A549 (cell line): Measurements from ENCODE around the gene KIF21B. TPM values are rescaled to one million over a fixed set of nuclear protein-coding genes. Genes with fewer than 3 reads are reported as not detected.

Source experiments
- ATAC-seq, 2 experiments: fragments of 200-7000 bp in 1 of 2; fragments of >200 bp in 1 of 2; cut with Nextera tagmentation in 1 of 2; cut with Tn5 transposase in 1 of 2; 3 replicates each; pipeline versions ENCODE4 v1.8.0 to v1.9.1; 2018 to 2020; ENCODE audit warnings: mild to moderate bottlenecking in 1 of 2, moderate library complexity in 1 of 2
- CTCF ChIA-PET: fragments of 300-600 bp; sonication (Branson Sonifier 250); formaldehyde crosslinking; extraction: SDS; loops from one replicate; lab custom pipeline; 2021; ENCODE audit warnings: antibody characterized with exemption, inconsistent platforms; lab: Yijun Ruan, JAX
- POLR2A ChIA-PET: fragments of 350-600 bp; formaldehyde crosslinking; extraction: SDS; loops from one replicate; lab custom pipeline; 2021; ENCODE audit warnings: antibody characterized with exemption, inconsistent platforms; lab: Yijun Ruan, JAX
- DNase-seq, 2 experiments: peaks; one replicate each; pipeline versions ENCODE4 v3.0.0 to v3.0.0-alpha.2; 2011 to 2016; ENCODE audit warnings: low read depth in 1 of 2, low spot score in 1 of 2
- FAIRE-seq: peaks from 2 replicates; lab custom pipeline; 2011; peaks lifted over from hg19 to GRCh38; lab: Jason Lieb, UNC
- H3K27ac ChIP-seq, 2 experiments: fragments of >200 bp; sonication (Bioruptor Twin); formaldehyde crosslinking; 3 replicates each; pipeline ENCODE4 v1.5.1; 2016 to 2017
- H3K4me1 ChIP-seq: fragments of >200 bp; sonication (Bioruptor Twin); formaldehyde crosslinking; 3 replicates; pipeline ENCODE4 v1.6.1; 2016
- H3K4me2 ChIP-seq: fragments of >200 bp; sonication (Bioruptor Twin); formaldehyde crosslinking; 3 replicates; pipeline ENCODE4 v1.6.1; 2016
- H3K4me3 ChIP-seq: fragments of >200 bp; sonication (Bioruptor Twin); formaldehyde crosslinking; 3 replicates; pipeline ENCODE4 v1.5.1; 2016
- H3K9me3 ChIP-seq: fragments of >200 bp; sonication (Bioruptor Twin); formaldehyde crosslinking; 3 replicates; pipeline ENCODE4 v1.6.1; 2016
- CBX2 ChIP-seq: fragments of 200-600 bp; sonication (generic); IDR thresholded peaks from 2 replicates; pipeline ENCODE4 v1.6.1; 2016; ENCODE audit warnings: low read depth, mild to moderate bottlenecking, borderline replicate concordance
- CBX8 ChIP-seq: fragments of 200-600 bp; sonication (generic); IDR thresholded peaks from 2 replicates; pipeline ENCODE4 v1.6.1; 2016
- CEBPB ChIP-seq, 2 experiments: fragments of >200 bp in 1 of 2; sonication (Bioruptor Twin) in 1 of 2; formaldehyde crosslinking in 1 of 2; IDR thresholded peaks; 2 replicates each; pipeline ENCODE4 v1.6.1; 2012 to 2016
- CHD2 ChIP-seq: fragments of 150-350 bp; IDR thresholded peaks from 2 replicates; pipeline ENCODE4 v1.6.1; 2014; ENCODE audit warnings: low read length; ENCODE audit not compliant: partially characterized antibody
- CHD4 ChIP-seq: fragments of 200-600 bp; sonication (generic); IDR thresholded peaks from 2 replicates; pipeline ENCODE4 v1.6.1; 2016; ENCODE audit warnings: antibody characterized with exemption, mild to moderate bottlenecking, borderline replicate concordance
- EHF ChIP-seq: fragments of 250-450 bp; sonication (Bioruptor Pico); IDR thresholded peaks from 2 replicates; pipeline ENCODE4 v1.5.0; 2020; ENCODE audit warnings: mild to moderate bottlenecking
- EHMT2 ChIP-seq: fragments of 200-600 bp; sonication (generic); IDR thresholded peaks from 2 replicates; pipeline ENCODE4 v1.6.1; 2016; ENCODE audit warnings: antibody characterized with exemption, low read depth, mild to moderate bottlenecking, moderate library complexity
- ESRRA ChIP-seq: fragments of 150-350 bp; IDR thresholded peaks from 2 replicates; pipeline ENCODE4 v1.6.1; 2014; ENCODE audit warnings: mild to moderate bottlenecking, low read length, borderline replicate concordance
- GATA3 ChIP-seq: IDR thresholded peaks from 2 replicates; pipeline ENCODE4 v1.6.1; 2012; ENCODE audit warnings: borderline replicate concordance
- HDAC2 ChIP-seq: fragments of 200-600 bp; sonication (generic); IDR thresholded peaks from 2 replicates; pipeline ENCODE4 v1.6.1; 2016
- HOXB13 ChIP-seq: fragments of 250-450 bp; sonication (Bioruptor Pico); IDR thresholded peaks from 2 replicates; pipeline ENCODE4 v1.5.0; 2020; ENCODE audit warnings: low read depth, mild to moderate bottlenecking, moderate library complexity
- HOXB5 ChIP-seq: fragments of 250-450 bp; sonication (Bioruptor Pico); IDR thresholded peaks from 2 replicates; pipeline ENCODE4 v1.5.0; 2020; ENCODE audit warnings: mild to moderate bottlenecking, moderate library complexity
- JUN ChIP-seq, 2 experiments: fragments of >200 bp; sonication (Bioruptor Twin); formaldehyde crosslinking; IDR thresholded peaks; 2 replicates in 1 of 2; 3 replicates in 1 of 2; pipeline ENCODE4 v1.6.1; 2016 to 2017
- KDM5A ChIP-seq: fragments of 200-600 bp; sonication (generic); IDR thresholded peaks from 2 replicates; pipeline ENCODE4 v1.6.1; 2016; ENCODE audit warnings: antibody characterized with exemption, mild to moderate bottlenecking
- MYC ChIP-seq: IDR thresholded peaks from 2 replicates; pipeline ENCODE4 v1.6.1; 2012; ENCODE audit warnings: mild to moderate bottlenecking, inconsistent platforms, low read length, improper control_type of control experiment, borderline replicate concordance
- NPAS2 ChIP-seq: fragments of 250-450 bp; sonication (Bioruptor Pico); IDR thresholded peaks from 2 replicates; pipeline ENCODE4 v1.8.0; 2022; ENCODE audit warnings: mild to moderate bottlenecking, moderate library complexity, borderline replicate concordance
- PHF8 ChIP-seq: fragments of 200-600 bp; sonication (generic); IDR thresholded peaks from 2 replicates; pipeline ENCODE4 v1.6.1; 2016; ENCODE audit warnings: low read depth, mild to moderate bottlenecking, antibody characterized with exemption, moderate library complexity, borderline replicate concordance
- POLR2AphosphoS2 ChIP-seq: conservative IDR thresholded peaks from 2 replicates; pipeline ENCODE4 v1.6.1; 2012; ENCODE audit warnings: low read length, improper control_type of control experiment, inconsistent platforms
- RAD21 ChIP-seq, 2 experiments: fragments of >200 bp in 1 of 2; sonication (Bioruptor Twin) in 1 of 2; formaldehyde crosslinking in 1 of 2; IDR thresholded peaks in 1 of 2; conservative IDR thresholded peaks in 1 of 2; 2 replicates in 1 of 2; 3 replicates in 1 of 2; pipeline ENCODE4 v1.6.1; 2012 to 2018; ENCODE audit warnings: inconsistent platforms in 1 of 2
- RARB ChIP-seq: fragments of 250-450 bp; sonication (Bioruptor Pico); IDR thresholded peaks from 2 replicates; pipeline ENCODE4 v1.8.0; 2021; ENCODE audit warnings: mild to moderate bottlenecking, moderate library complexity
- RCOR1 ChIP-seq: fragments of 150-350 bp; IDR thresholded peaks from 2 replicates; pipeline ENCODE4 v1.6.1; 2014; ENCODE audit warnings: antibody characterized with exemption, low read length, low read depth
- RNF2 ChIP-seq: fragments of 200-600 bp; sonication (generic); IDR thresholded peaks from 2 replicates; pipeline ENCODE4 v1.6.1; 2016; ENCODE audit warnings: low read depth, mild to moderate bottlenecking, antibody characterized with exemption, moderate library complexity, borderline replicate concordance
- TP53 ChIP-seq: fragments of 250-450 bp; sonication (Bioruptor Pico); IDR thresholded peaks from 2 replicates; pipeline ENCODE4 v1.5.0; 2021; ENCODE audit warnings: mild to moderate bottlenecking, moderate library complexity
- ZC3H11A ChIP-seq: fragments of 450-650 bp; IDR thresholded peaks from 2 replicates; pipeline ENCODE4 v1.6.1; 2014; ENCODE audit warnings: antibody characterized with exemption, mild to moderate bottlenecking
- ZNF302 ChIP-seq: fragments of 250-450 bp; sonication (Bioruptor Pico); IDR thresholded peaks from 2 replicates; pipeline ENCODE4 v1.9.0; 2021; ENCODE audit warnings: inconsistent platforms, mild to moderate bottlenecking, moderate library complexity
- ZSCAN20 ChIP-seq: fragments of 250-450 bp; sonication (Bioruptor Pico); IDR thresholded peaks from 2 replicates; pipeline ENCODE4 v1.8.0; 2022; ENCODE audit warnings: mild to moderate bottlenecking, moderate library complexity
- WGBS: methylation state at CpG from one replicate; pipeline ENCODE4 v1.1.6; 2017; ENCODE audit errors: missing lambda C conversion rate; 5-methylcytosine and 5-hydroxymethylcytosine counted together
- polyA plus RNA-seq, 4 experiments: library from polyadenylated mRNA; depleted of rRNA in 3 of 4; stranded (reverse); fragments of >200 nt; fragmentation: RNase III in 1 of 4; extraction: RNeasy Plus Mini Kit Qiagen cat#74134 plus additional on column Dnase treatment in 1 of 4; gene quantifications; 2 replicates in 3 of 4; 3 replicates in 1 of 4; pipeline ENCODE4 v1.2.3, GENCODE V29; 2011 to 2017
- TF ChIP-seq, protein P1 (sequence below): fragments of >200 bp; sonication (Bioruptor Twin); formaldehyde crosslinking; IDR thresholded peaks from 3 replicates; pipeline ENCODE4 v1.5.1; 2016
- TF ChIP-seq, protein P2 (sequence below): fragments of 150-350 bp; IDR thresholded peaks from 2 replicates; pipeline ENCODE4 v1.6.1; 2014; ENCODE audit warnings: low read depth, mild to moderate bottlenecking, low read length
- TF ChIP-seq, protein P3 (sequence below): fragments of >200 bp; sonication (Bioruptor Twin); formaldehyde crosslinking; IDR thresholded peaks from 2 replicates; pipeline ENCODE4 v1.6.1; 2016
- TF ChIP-seq, protein P4 (sequence below): IDR thresholded peaks from 2 replicates; pipeline ENCODE4 v1.6.1; 2012

KIF21B gene
- polyA plus RNA-seq, 2 of the 4 experiments (the other 2 are of a cell fraction), result 1.4 to 3.8 TPM

DNA sequence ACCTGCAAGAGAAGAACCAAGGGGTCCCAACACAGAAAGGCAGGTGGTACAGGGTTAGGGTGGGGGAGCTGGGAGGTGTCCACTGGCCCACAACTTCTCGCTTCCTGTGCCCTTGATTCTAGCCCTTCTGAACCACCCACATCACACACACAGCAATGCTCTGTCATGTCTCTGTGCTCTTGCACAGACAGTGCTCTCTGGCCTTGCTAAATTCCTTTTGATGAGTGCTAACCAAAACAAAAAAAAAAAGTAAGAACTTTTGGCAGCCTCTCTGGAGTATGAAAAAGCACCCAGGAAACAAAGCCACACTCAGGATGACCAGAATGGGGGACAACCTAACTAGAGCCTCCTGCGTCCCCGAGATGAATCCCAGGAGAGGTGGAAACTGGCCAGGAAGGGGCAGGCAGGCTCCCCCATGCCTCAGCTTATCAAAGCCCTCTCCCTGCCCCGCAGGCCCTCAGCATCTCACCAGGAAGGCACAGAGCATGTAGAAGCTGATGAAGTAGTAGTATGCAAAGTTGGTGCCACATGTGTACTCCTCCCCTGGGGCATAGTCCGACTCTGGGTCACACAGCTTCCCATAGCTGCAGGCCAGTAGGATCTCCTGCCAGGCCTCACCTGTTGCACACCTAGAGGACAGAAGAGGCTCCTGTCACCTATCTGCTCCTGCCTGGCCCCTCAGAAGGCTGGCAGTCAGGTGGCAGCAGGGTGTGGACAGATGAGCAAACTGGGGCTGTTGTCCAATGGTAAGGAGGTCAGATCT is 27.2 kb upstream of the KIF21B start (continued):
- TF ChIP-seq, protein P1, sequence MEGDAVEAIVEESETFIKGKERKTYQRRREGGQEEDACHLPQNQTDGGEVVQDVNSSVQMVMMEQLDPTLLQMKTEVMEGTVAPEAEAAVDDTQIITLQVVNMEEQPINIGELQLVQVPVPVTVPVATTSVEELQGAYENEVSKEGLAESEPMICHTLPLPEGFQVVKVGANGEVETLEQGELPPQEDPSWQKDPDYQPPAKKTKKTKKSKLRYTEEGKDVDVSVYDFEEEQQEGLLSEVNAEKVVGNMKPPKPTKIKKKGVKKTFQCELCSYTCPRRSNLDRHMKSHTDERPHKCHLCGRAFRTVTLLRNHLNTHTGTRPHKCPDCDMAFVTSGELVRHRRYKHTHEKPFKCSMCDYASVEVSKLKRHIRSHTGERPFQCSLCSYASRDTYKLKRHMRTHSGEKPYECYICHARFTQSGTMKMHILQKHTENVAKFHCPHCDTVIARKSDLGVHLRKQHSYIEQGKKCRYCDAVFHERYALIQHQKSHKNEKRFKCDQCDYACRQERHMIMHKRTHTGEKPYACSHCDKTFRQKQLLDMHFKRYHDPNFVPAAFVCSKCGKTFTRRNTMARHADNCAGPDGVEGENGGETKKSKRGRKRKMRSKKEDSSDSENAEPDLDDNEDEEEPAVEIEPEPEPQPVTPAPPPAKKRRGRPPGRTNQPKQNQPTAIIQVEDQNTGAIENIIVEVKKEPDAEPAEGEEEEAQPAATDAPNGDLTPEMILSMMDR, result no peak
- TF ChIP-seq NPAS2 (CRISPR knock-in tag), result no peak
- TF ChIP-seq CBX2, result no peak

DNA sequence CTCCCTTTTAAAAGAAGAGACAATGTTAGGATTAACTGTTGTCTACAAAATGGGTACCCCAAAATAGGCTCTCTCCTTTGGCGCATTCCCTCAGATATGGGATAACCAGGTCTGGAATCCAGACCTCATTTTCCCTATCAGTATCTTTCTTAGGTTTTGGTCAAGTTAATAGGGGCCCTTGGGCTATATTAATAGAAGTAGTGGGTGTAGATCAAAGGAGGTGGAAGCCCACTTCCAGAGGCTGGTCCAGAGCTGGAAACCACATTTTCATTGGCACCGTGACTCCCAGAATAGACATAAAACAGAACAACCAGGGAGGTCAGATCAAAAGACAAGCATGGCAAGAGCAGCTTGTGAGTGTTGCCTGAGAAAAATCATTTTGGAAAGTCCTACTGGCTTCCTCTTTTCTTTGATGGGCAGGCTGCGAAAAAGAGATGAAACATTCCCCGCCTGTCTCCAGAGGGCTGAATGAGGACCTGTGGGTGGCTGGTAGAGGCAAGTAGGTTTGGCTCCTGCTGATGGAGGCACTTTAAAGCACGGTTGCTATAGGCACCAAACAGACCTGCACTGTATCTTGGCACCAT is 25.8 kb upstream of the KIF21B start:
- H3K9me3 ChIP-seq, result no peaks in the 10 kb centered on the region
- TF ChIP-seq TP53, result no peak
- TF ChIP-seq KDM5A, result no peak
- no peak for TF ChIP-seq CHD4
- TF ChIP-seq, protein P2, sequence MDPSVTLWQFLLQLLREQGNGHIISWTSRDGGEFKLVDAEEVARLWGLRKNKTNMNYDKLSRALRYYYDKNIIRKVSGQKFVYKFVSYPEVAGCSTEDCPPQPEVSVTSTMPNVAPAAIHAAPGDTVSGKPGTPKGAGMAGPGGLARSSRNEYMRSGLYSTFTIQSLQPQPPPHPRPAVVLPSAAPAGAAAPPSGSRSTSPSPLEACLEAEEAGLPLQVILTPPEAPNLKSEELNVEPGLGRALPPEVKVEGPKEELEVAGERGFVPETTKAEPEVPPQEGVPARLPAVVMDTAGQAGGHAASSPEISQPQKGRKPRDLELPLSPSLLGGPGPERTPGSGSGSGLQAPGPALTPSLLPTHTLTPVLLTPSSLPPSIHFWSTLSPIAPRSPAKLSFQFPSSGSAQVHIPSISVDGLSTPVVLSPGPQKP, result no peak
- TF ChIP-seq PHF8, result no peak
- TF ChIP-seq ZC3H11A, result no peak
- no peak for TF ChIP-seq POLR2AphosphoS2
- TF ChIP-seq MYC, result no peak
- TF ChIP-seq RARB, result no peak
- no peak for TF ChIP-seq HOXB13 (CRISPR knock-in tag)
- TF ChIP-seq CBX8, result no peak
- TF ChIP-seq CHD2, result no peak
- no peak overlapping the region for H3K27ac ChIP-seq
- POLR2A ChIA-PET, result no interaction called here
- WGBS, result 73% methylated on average over 5 of the region's 5 CpGs
- ATAC-seq (no peak), FAIRE-seq (no peak), DNase-seq (no peak)
- H3K4me3 ChIP-seq, result no peak overlapping the region
- H3K4me2 ChIP-seq, result no peak overlapping the region
- no peaks in the 10 kb centered on the region for H3K4me1 ChIP-seq
- CTCF ChIA-PET, result interaction anchor here (0.6 to 5.3 kb wide), 8 partner anchors 10 to 490 kb away, joined by 3 to 28 read pairs (median 4); no protein-coding TSS in a partner anchor

DNA sequence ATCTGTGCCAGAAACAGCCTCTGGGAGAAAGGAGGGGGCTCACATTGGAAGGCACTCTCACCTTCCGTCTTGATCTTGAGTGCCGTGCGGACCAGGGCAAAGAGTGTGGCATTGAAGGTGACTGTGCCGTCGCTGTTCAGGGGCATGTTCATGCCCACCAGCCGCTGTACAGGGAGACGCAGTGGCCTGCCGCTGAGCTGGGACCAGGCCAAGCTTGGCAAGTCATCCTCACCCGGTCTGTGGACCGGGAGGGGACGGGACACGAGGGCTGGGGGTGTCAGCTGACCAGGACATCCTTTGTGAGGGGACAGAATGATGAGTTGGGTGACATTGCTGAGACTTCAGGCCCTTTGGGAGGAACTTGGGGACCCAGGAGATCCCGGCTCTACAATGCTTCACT is 25.0 kb upstream of the KIF21B start:
- ATAC-seq (no peak), DNase-seq (no peak), FAIRE-seq (no peak)
- POLR2A ChIA-PET, result no interaction called here
- Histone ChIP-seq H3K4me2 (no peak overlapping the region), H3K4me1 (no peaks in the 10 kb centered on the region)
- WGBS, result 62% methylated on average over 12 of the region's 13 CpGs
- no peak for TF ChIP-seq CEBPB (IDR thresholded peaks at IDR 0.05)
- no peak for TF ChIP-seq ZNF302
- no peak for TF ChIP-seq ZSCAN20 (CRISPR knock-in tag)
- no peak for TF ChIP-seq MYC
- TF ChIP-seq NPAS2 (CRISPR knock-in tag), result no peak
- no peak for TF ChIP-seq POLR2AphosphoS2
- TF ChIP-seq HDAC2, result no peak
- TF ChIP-seq, protein P3, sequence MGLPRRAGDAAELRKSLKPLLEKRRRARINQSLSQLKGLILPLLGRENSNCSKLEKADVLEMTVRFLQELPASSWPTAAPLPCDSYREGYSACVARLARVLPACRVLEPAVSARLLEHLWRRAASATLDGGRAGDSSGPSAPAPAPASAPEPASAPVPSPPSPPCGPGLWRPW, result no peak
- TF ChIP-seq EHMT2, result no peak
- no peak for TF ChIP-seq JUN (IDR thresholded peaks at IDR 0.05)
- no peak for TF ChIP-seq RAD21 (conservative IDR thresholded peaks at IDR 0.05 in 1 of 2, IDR thresholded peaks at IDR 0.05 in 1 of 2)
- no peak for TF ChIP-seq RCOR1
- no peak for TF ChIP-seq EHF
- TF ChIP-seq, protein P2, result no peak
- TF ChIP-seq, protein P4, sequence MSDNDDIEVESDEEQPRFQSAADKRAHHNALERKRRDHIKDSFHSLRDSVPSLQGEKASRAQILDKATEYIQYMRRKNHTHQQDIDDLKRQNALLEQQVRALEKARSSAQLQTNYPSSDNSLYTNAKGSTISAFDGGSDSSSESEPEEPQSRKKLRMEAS, result no peak
- TF ChIP-seq RNF2, result no peak
- TF ChIP-seq HOXB5 (CRISPR knock-in tag), result no peak
- no peak for TF ChIP-seq GATA3
- no peak for TF ChIP-seq ESRRA
- TF ChIP-seq, all 56 proteins: peak for 0
- CTCF ChIA-PET, result interaction anchor here (0.5 to 5.3 kb wide), 9 partner anchors 10 to 490 kb away, joined by 3 to 28 read pairs (median 4); no protein-coding TSS in a partner anchor
- no peaks in the 10 kb centered on the region for H3K9me3 ChIP-seq
- no peak overlapping the region for H3K27ac ChIP-seq
- H3K4me3 ChIP-seq, result no peak overlapping the region
